HL-60 (cell line): ENCODE measurements around the gene CLEC9A.

Experiments used
- DNase-seq, 2 experiments: peaks; one replicate each; pipeline ENCODE4 v3.0.0-alpha.2; 2010 to 2020; ENCODE audit warnings: low read depth in 1 of 2, low spot score in 1 of 2
- H3K27ac ChIP-seq: fragments of 250-450 bp; sonication (Bioruptor Pico); replicated peaks from 2 replicates; pipeline ENCODE4 v1.5.1; 2020; ENCODE audit warnings: mild to moderate bottlenecking, moderate library complexity
- H3K27me3 ChIP-seq: fragments of 250-450 bp; sonication (Bioruptor Pico); 2 replicates; pipeline ENCODE4 v1.5.1; 2021; ENCODE audit warnings: mild to moderate bottlenecking, moderate library complexity; ENCODE audit not compliant: insufficient read depth, poor library complexity, severe bottlenecking
- H3K4me3 ChIP-seq: replicated peaks from 2 replicates; pipeline ENCODE4 v1.5.1; 2011; ENCODE audit warnings: mild to moderate bottlenecking, control low read depth, low read length; ENCODE audit not compliant: insufficient read depth
- GABPA ChIP-seq: IDR thresholded peaks from 2 replicates; pipeline ENCODE4 v1.6.1; 2012; ENCODE audit warnings: low read depth
- POLR2AphosphoS5 ChIP-seq: IDR thresholded peaks from 2 replicates; pipeline ENCODE4 v1.6.1; 2012; ENCODE audit warnings: low read depth
- SPI1 ChIP-seq: IDR thresholded peaks from 2 replicates; pipeline ENCODE4 v1.6.1; 2012; ENCODE audit warnings: low read depth, mild to moderate bottlenecking, borderline replicate concordance
- TF ChIP-seq, protein P1 (sequence below): IDR thresholded peaks from one replicate; pipeline ENCODE4 v1.5.1; 2011; ENCODE audit warnings: low read length, control low read depth, inconsistent platforms; ENCODE audit not compliant: insufficient read depth
- TF ChIP-seq, protein P2 (sequence below): IDR thresholded peaks from 2 replicates; pipeline ENCODE4 v1.6.1; 2012; ENCODE audit warnings: low read depth; ENCODE audit not compliant: insufficient replicate concordance

CLEC9A gene

GRCh38 chr12:10069099-10069498, 38.6 kb downstream of the CLEC9A start:
- no peaks in the 10 kb centered on the region for H3K27me3 ChIP-seq
- peak; percentile 90 for TF ChIP-seq SPI1
- TF ChIP-seq GABPA, result no peak
- TF ChIP-seq, protein P1, sequence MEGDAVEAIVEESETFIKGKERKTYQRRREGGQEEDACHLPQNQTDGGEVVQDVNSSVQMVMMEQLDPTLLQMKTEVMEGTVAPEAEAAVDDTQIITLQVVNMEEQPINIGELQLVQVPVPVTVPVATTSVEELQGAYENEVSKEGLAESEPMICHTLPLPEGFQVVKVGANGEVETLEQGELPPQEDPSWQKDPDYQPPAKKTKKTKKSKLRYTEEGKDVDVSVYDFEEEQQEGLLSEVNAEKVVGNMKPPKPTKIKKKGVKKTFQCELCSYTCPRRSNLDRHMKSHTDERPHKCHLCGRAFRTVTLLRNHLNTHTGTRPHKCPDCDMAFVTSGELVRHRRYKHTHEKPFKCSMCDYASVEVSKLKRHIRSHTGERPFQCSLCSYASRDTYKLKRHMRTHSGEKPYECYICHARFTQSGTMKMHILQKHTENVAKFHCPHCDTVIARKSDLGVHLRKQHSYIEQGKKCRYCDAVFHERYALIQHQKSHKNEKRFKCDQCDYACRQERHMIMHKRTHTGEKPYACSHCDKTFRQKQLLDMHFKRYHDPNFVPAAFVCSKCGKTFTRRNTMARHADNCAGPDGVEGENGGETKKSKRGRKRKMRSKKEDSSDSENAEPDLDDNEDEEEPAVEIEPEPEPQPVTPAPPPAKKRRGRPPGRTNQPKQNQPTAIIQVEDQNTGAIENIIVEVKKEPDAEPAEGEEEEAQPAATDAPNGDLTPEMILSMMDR, result no peak
- TF ChIP-seq, protein P2, sequence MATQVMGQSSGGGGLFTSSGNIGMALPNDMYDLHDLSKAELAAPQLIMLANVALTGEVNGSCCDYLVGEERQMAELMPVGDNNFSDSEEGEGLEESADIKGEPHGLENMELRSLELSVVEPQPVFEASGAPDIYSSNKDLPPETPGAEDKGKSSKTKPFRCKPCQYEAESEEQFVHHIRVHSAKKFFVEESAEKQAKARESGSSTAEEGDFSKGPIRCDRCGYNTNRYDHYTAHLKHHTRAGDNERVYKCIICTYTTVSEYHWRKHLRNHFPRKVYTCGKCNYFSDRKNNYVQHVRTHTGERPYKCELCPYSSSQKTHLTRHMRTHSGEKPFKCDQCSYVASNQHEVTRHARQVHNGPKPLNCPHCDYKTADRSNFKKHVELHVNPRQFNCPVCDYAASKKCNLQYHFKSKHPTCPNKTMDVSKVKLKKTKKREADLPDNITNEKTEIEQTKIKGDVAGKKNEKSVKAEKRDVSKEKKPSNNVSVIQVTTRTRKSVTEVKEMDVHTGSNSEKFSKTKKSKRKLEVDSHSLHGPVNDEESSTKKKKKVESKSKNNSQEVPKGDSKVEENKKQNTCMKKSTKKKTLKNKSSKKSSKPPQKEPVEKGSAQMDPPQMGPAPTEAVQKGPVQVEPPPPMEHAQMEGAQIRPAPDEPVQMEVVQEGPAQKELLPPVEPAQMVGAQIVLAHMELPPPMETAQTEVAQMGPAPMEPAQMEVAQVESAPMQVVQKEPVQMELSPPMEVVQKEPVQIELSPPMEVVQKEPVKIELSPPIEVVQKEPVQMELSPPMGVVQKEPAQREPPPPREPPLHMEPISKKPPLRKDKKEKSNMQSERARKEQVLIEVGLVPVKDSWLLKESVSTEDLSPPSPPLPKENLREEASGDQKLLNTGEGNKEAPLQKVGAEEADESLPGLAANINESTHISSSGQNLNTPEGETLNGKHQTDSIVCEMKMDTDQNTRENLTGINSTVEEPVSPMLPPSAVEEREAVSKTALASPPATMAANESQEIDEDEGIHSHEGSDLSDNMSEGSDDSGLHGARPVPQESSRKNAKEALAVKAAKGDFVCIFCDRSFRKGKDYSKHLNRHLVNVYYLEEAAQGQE, result no peak
- H3K4me3 ChIP-seq, result no peak overlapping the region
- DNase-seq, result peak; percentile 56 to 58
- peak overlapping the region; percentile 95 for H3K27ac ChIP-seq

DNA sequence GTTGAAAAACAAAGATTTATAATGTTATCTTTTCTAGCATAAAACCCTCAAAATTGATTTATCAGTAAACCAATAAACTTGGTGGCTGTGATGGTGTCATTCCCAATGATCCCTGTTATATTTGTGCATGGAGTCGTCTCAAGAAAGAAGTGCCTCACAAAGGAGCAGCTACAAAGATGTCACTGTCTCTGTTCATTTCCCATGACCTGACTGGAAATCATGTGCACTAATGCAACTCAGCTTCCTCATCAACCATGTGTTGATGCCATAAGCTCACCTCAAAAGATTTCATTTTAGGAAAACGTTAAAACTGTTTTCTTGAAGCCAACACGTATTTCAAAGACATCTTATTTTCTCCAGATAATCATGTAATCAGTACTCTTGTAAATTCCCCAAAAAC, 39.5 kb downstream of the CLEC9A start:
- Histone ChIP-seq H3K4me3 (no peak overlapping the region), H3K27ac (peak overlapping the region; percentile 95), H3K27me3 (no peaks in the 10 kb centered on the region)
- no peak for TF ChIP-seq SPI1
- TF ChIP-seq, protein P1, result no peak
- TF ChIP-seq GABPA, result no peak
- DNase-seq, result peak in 1 of 2 experiments; percentile 15

DNA sequence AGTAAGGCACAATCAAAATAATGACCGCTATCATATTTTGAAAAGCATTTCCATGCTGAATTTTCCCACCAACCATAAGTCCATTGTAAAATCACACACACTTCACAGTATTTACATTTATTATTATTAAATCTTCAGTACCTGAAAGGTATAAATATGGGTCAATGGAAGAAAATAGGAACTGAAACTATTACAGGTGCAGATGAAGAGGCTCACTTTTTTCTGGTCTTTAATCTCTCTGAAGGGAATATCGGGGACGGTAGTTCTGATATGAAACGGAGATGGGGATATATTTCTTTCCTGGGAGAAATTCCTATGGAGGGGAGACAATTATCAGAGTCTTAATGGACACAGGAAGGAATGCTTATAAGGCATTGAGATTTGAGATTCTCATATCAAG, 39.9 kb downstream of the CLEC9A start:
- peak overlapping the region; percentile 95; the same call in 1 of the 2 replicates for H3K27ac ChIP-seq
- TF ChIP-seq, protein P2, result no peak
- no peak for TF ChIP-seq SPI1
- TF ChIP-seq POLR2AphosphoS5, result no peak
- TF ChIP-seq, protein P1, result no peak
- TF ChIP-seq GABPA, result no peak

GRCh38 chr12:10072131-10072530, 41.6 kb downstream of the CLEC9A start:
- no peak for DNase-seq
- Histone ChIP-seq H3K27me3 (no peaks in the 10 kb centered on the region), H3K27ac (no peak overlapping the region), H3K4me3 (no peak overlapping the region)
- TF ChIP-seq, protein P1, result no peak
- TF ChIP-seq, protein P2, result no peak
- TF ChIP-seq GABPA (no peak), POLR2AphosphoS5 (no peak), SPI1 (no peak)

More for the DNA sequence above, 39.9 kb downstream of the CLEC9A start:
- DNase-seq, result no peak
- Histone ChIP-seq H3K4me3 (no peak overlapping the region), H3K27me3 (no peaks in the 10 kb centered on the region)
